IMR-90 (cell line): ENCODE data around the gene MLH3. TPM values are rescaled to one million over a fixed set of nuclear protein-coding genes. Genes with fewer than 3 reads are reported as not detected.

Experiments used
- ATAC-seq: fragments of 200-7000 bp; cut with Tn5 transposase; 2 replicates; pipeline ENCODE4 v1.9.1; 2020; ENCODE audit warnings: low read depth, mild to moderate bottlenecking, moderate library complexity
- BruUV-seq: library from RNA; stranded (reverse); fragments of 400-500 nt; replicated peaks from 2 replicates; lab custom pipeline; 2021; lab: Mats Ljungman, UMichigan
- CTCF ChIA-PET: fragments of 300-600 bp; formaldehyde crosslinking; extraction: SDS; loops from one replicate; lab custom pipeline; 2021; ENCODE audit warnings: antibody characterized with exemption; lab: Yijun Ruan, JAX
- POLR2A ChIA-PET: fragments of 300-600 bp; sonication (Branson Sonifier 250); formaldehyde crosslinking; loops from one replicate; lab custom pipeline; 2022; ENCODE audit warnings: antibody characterized with exemption; ENCODE audit not compliant: unreplicated experiment; lab: Charles Lee
- DNase-seq: peaks from one replicate; pipeline ENCODE4 v3.0.0; 2013
- H2AFZ ChIP-seq: replicated peaks from 2 replicates; pipeline ENCODE3; 2013; ENCODE audit warnings: low read length, mild to moderate bottlenecking; ENCODE audit not compliant: poor library complexity
- H2AK5ac ChIP-seq: 2 replicates; pipeline ENCODE4 v1.6.1; 2013; ENCODE audit warnings: low read depth, low read length, inconsistent platforms
- H2AK9ac ChIP-seq: replicated peaks from 2 replicates; pipeline ENCODE3; 2013; ENCODE audit warnings: mild to moderate bottlenecking, low read depth, low read length, moderate library complexity; ENCODE audit not compliant: poor library complexity
- H2BK120ac ChIP-seq: 2 replicates; pipeline ENCODE4 v1.6.1; 2013; ENCODE audit warnings: low read depth, low read length, inconsistent platforms
- H2BK15ac ChIP-seq: 3 replicates; pipeline ENCODE4 v1.6.1; 2013; ENCODE audit warnings: low read depth, low read length, inconsistent platforms
- H2BK20ac ChIP-seq: 2 replicates; pipeline ENCODE4 v1.6.1; 2013; ENCODE audit warnings: low read depth, mild to moderate bottlenecking, inconsistent platforms, low read length, moderate library complexity
- H2BK5ac ChIP-seq: 2 replicates; pipeline ENCODE4 v1.6.1; 2013; ENCODE audit warnings: mild to moderate bottlenecking, low read depth, low read length, inconsistent platforms; ENCODE audit not compliant: poor library complexity, severe bottlenecking
- H3K14ac ChIP-seq: replicated peaks from 2 replicates; pipeline ENCODE4 v1.6.1; 2013; ENCODE audit warnings: low read depth, low read length, inconsistent platforms
- H3K18ac ChIP-seq: 2 replicates; pipeline ENCODE4 v1.6.1; 2013; ENCODE audit warnings: low read depth, low read length, control low read depth
- H3K23ac ChIP-seq: 2 replicates; pipeline ENCODE4 v1.6.1; 2013; ENCODE audit warnings: low read depth, low read length, inconsistent platforms
- H3K27ac ChIP-seq: 2 replicates; pipeline ENCODE4 v1.5.1; 2013; ENCODE audit warnings: mild to moderate bottlenecking, control low read depth, low read length; ENCODE audit not compliant: insufficient read depth
- H3K27me3 ChIP-seq: 2 replicates; pipeline ENCODE4 v1.6.1; 2013; ENCODE audit warnings: low read length; ENCODE audit not compliant: control insufficient read depth, insufficient read depth
- H3K36me3 ChIP-seq: 2 replicates; pipeline ENCODE4 v1.6.1; 2013; ENCODE audit warnings: low read length, mixed read lengths; ENCODE audit not compliant: control insufficient read depth, insufficient read depth
- H3K4ac ChIP-seq: 2 replicates; pipeline ENCODE4 v1.6.1; 2013; ENCODE audit warnings: low read depth, low read length, inconsistent platforms
- H3K4me1 ChIP-seq: 2 replicates; pipeline ENCODE4 v1.6.1; 2013; ENCODE audit warnings: low read length, mixed read lengths; ENCODE audit not compliant: control insufficient read depth, insufficient read depth
- H3K4me2 ChIP-seq: 2 replicates; pipeline ENCODE4 v1.6.1; 2013; ENCODE audit warnings: low read depth, mild to moderate bottlenecking, control low read depth, low read length, moderate library complexity
- H3K4me3 ChIP-seq: 2 replicates; pipeline ENCODE4 v1.5.1; 2013; ENCODE audit warnings: low read depth, mild to moderate bottlenecking, control low read depth, low read length, moderate library complexity; ENCODE audit not compliant: insufficient read depth
- H3K56ac ChIP-seq: 2 replicates; pipeline ENCODE4 v1.6.1; 2013; ENCODE audit warnings: low read length, inconsistent platforms; ENCODE audit not compliant: insufficient read depth; ENCODE audit errors: extremely low read depth
- H3K79me1 ChIP-seq, 2 experiments: 2 replicates each; pipeline ENCODE4 v1.6.1; 2013; ENCODE audit warnings: low read length in 2 of 2, inconsistent platforms in 1 of 2, low read depth in 1 of 2
- H3K9ac ChIP-seq: 2 replicates; pipeline ENCODE4 v1.6.1; 2013; ENCODE audit warnings: low read depth, low read length, control low read depth
- H3K9me1 ChIP-seq: 2 replicates; pipeline ENCODE4 v1.6.1; 2013; ENCODE audit warnings: low read length, inconsistent platforms; ENCODE audit not compliant: insufficient read depth
- H3K9me3 ChIP-seq: 2 replicates; pipeline ENCODE4 v1.6.1; 2013; ENCODE audit warnings: low read length; ENCODE audit not compliant: control insufficient read depth, insufficient read depth
- H4K20me1 ChIP-seq: 2 replicates; pipeline ENCODE4 v1.6.1; 2013; ENCODE audit warnings: low read length, inconsistent platforms; ENCODE audit not compliant: insufficient read depth
- H4K5ac ChIP-seq: 2 replicates; pipeline ENCODE4 v1.6.1; 2013; ENCODE audit warnings: mild to moderate bottlenecking, low read depth, low read length, control low read depth
- H4K8ac ChIP-seq, 2 experiments: 2 replicates each; pipeline ENCODE4 v1.6.1; 2013; ENCODE audit warnings: low read depth in 2 of 2, low read length in 2 of 2, control low read depth in 1 of 2, inconsistent platforms in 1 of 2
- H4K91ac ChIP-seq: 2 replicates; pipeline ENCODE4 v1.6.1; 2013; ENCODE audit warnings: low read depth, low read length, inconsistent platforms; ENCODE audit not compliant: insufficient read depth
- BHLHE40 ChIP-seq: fragments of 150-350 bp; IDR thresholded peaks from 2 replicates; pipeline ENCODE4 v1.6.1; 2016; ENCODE audit warnings: mild to moderate bottlenecking, low read depth, low read length
- CEBPB ChIP-seq: IDR thresholded peaks from 2 replicates; pipeline ENCODE4 v1.6.1; 2012; ENCODE audit warnings: low read depth, low read length, improper control_type of control experiment
- ELK1 ChIP-seq: fragments of 150-350 bp; IDR thresholded peaks from 2 replicates; pipeline ENCODE4 v1.6.1; 2016; ENCODE audit warnings: low read depth, mild to moderate bottlenecking, low read length, moderate library complexity, borderline replicate concordance
- FOS ChIP-seq: fragments of 150-350 bp; IDR thresholded peaks from 2 replicates; pipeline ENCODE4 v1.6.1; 2016; ENCODE audit warnings: low read depth, low read length
- MAFK ChIP-seq: IDR thresholded peaks from 2 replicates; pipeline ENCODE4 v1.6.1; 2012; ENCODE audit warnings: low read depth, low read length, improper control_type of control experiment
- MAZ ChIP-seq: IDR thresholded peaks from 2 replicates; pipeline ENCODE4 v1.6.1; 2012; ENCODE audit warnings: low read depth, mild to moderate bottlenecking, low read length, improper control_type of control experiment, moderate library complexity, borderline replicate concordance
- MXI1 ChIP-seq: IDR thresholded peaks from 2 replicates; pipeline ENCODE4 v1.6.1; 2012; ENCODE audit warnings: low read depth, mild to moderate bottlenecking, low read length, moderate library complexity, borderline replicate concordance
- NFE2L2 ChIP-seq: fragments of 150-350 bp; IDR thresholded peaks from 2 replicates; pipeline ENCODE4 v1.6.1; 2016; ENCODE audit warnings: low read depth, mild to moderate bottlenecking, low read length
- POLR2A ChIP-seq: IDR thresholded peaks from 2 replicates; pipeline ENCODE4 v1.6.1; 2012; ENCODE audit warnings: mild to moderate bottlenecking, low read depth, low read length
- RAD21 ChIP-seq: IDR thresholded peaks from 2 replicates; pipeline ENCODE4 v1.6.1; 2012; ENCODE audit warnings: low read length, improper control_type of control experiment
- RCOR1 ChIP-seq: IDR thresholded peaks from 2 replicates; pipeline ENCODE4 v1.6.1; 2012; ENCODE audit warnings: mild to moderate bottlenecking, low read length, improper control_type of control experiment; ENCODE audit not compliant: insufficient replicate concordance
- RFX5 ChIP-seq: IDR thresholded peaks from 2 replicates; pipeline ENCODE4 v1.8.0; 2012; ENCODE audit warnings: low read depth, mild to moderate bottlenecking, low read length, moderate library complexity
- SMC3 ChIP-seq: fragments of 150-350 bp; IDR thresholded peaks from 2 replicates; pipeline ENCODE4 v1.6.1; 2016; ENCODE audit warnings: low read depth, mild to moderate bottlenecking, antibody characterized with exemption, low read length, moderate library complexity
- WGBS, 2 experiments: methylation state at CpG; one replicate each; pipeline versions ENCODE4 v1.1.5 to v1.1.7; 2013; ENCODE audit warnings: missing lambda C conversion rate in 2 of 2; ENCODE audit not compliant: insufficient read length in 1 of 2; ENCODE audit errors: extremely low coverage in 2 of 2; 5-methylcytosine and 5-hydroxymethylcytosine counted together
- dilution Hi-C: fragments of 300-500 bp; cut with HindIII; formaldehyde crosslinking; loops from one replicate; pipeline ENCODE4 v1.14.3; 2018; ENCODE audit warnings: low sequenced_read_pairs; ENCODE audit not compliant: unreplicated experiment
- in situ Hi-C: fragments of 300-500 bp; cut with MboI; formaldehyde crosslinking; loops from 3 replicates; pipeline ENCODE4 v1.14.3; 2019; ENCODE audit warnings: low sequenced_read_pairs, inconsistent platforms, mixed read lengths
- intact Hi-C: fragments of 100-400 bp; cut with micrococcal nuclease; formaldehyde crosslinking; loops from 2 replicates; pipeline ENCODE4 v1.10.0; 2022
- polyA plus RNA-seq, 3 experiments: library from polyadenylated mRNA; depleted of rRNA; stranded (reverse); fragments of >200 nt; gene quantifications; 2 replicates each; pipeline ENCODE4 v1.2.3, GENCODE V29; 2012; ENCODE audit warnings: low replicate concordance in 1 of 3
- total RNA-seq: library from RNA; depleted of rRNA; stranded (reverse); fragments of >200 nt; gene quantifications from 2 replicates; pipeline ENCODE4 v1.2.3, GENCODE V29; 2012
- TF ChIP-seq, protein P1 (sequence below): conservative IDR thresholded peaks from 2 replicates; pipeline ENCODE4 v1.5.1; 2012; ENCODE audit warnings: mild to moderate bottlenecking, low read depth, low read length, improper control_type of control experiment
- TF ChIP-seq, protein P2 (sequence below): fragments of 150-350 bp; IDR thresholded peaks from 2 replicates; pipeline ENCODE4 v1.6.1; 2017; ENCODE audit warnings: mild to moderate bottlenecking, antibody characterized with exemption, low read length, low read depth

MLH3 gene
- total and polyA plus RNA-seq, 2 of the 4 experiments (the other 2 are of a cell fraction): 5.6 to 14.7 TPM

GRCh38 chr14:74982661-74983060, 68.6 kb downstream of the MLH3 start:
- ATAC-seq (no peak), DNase-seq (no peak)
- intact Hi-C loops (no loop called here), dilution Hi-C loops (no loop called here), in situ Hi-C loops (no loop called here)
- no peak overlapping the region for H3K18ac ChIP-seq
- H3K56ac ChIP-seq: no peak overlapping the region
- WGBS, 2 experiments: 100% methylated on average over 1 of the region's 4 CpGs; no CpG with 5 or more reads in 1 of the 2 experiments
- TF ChIP-seq MAZ (no peak), RCOR1 (no peak), BHLHE40 (no peak), RFX5 (no peak), POLR2A (no peak), FOS (no peak), MXI1 (no peak), ELK1 (no peak), NFE2L2 (no peak), SMC3 (no peak), RAD21 (no peak), MAFK (no peak), CEBPB (no peak)
- TF ChIP-seq, protein P1, sequence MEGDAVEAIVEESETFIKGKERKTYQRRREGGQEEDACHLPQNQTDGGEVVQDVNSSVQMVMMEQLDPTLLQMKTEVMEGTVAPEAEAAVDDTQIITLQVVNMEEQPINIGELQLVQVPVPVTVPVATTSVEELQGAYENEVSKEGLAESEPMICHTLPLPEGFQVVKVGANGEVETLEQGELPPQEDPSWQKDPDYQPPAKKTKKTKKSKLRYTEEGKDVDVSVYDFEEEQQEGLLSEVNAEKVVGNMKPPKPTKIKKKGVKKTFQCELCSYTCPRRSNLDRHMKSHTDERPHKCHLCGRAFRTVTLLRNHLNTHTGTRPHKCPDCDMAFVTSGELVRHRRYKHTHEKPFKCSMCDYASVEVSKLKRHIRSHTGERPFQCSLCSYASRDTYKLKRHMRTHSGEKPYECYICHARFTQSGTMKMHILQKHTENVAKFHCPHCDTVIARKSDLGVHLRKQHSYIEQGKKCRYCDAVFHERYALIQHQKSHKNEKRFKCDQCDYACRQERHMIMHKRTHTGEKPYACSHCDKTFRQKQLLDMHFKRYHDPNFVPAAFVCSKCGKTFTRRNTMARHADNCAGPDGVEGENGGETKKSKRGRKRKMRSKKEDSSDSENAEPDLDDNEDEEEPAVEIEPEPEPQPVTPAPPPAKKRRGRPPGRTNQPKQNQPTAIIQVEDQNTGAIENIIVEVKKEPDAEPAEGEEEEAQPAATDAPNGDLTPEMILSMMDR: no peak
- TF ChIP-seq, protein P2, sequence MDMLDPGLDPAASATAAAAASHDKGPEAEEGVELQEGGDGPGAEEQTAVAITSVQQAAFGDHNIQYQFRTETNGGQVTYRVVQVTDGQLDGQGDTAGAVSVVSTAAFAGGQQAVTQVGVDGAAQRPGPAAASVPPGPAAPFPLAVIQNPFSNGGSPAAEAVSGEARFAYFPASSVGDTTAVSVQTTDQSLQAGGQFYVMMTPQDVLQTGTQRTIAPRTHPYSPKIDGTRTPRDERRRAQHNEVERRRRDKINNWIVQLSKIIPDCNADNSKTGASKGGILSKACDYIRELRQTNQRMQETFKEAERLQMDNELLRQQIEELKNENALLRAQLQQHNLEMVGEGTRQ: no peak
- no peak overlapping the region for H2AK9ac ChIP-seq
- no peak overlapping the region for H3K4me2 ChIP-seq
- no peak overlapping the region for H2BK120ac ChIP-seq
- no peak overlapping the region for H2AFZ ChIP-seq
- H3K27ac ChIP-seq: no peak overlapping the region
- H4K20me1 ChIP-seq: no peaks in the 10 kb centered on the region
- no peak overlapping the region for H3K4me3 ChIP-seq
- no peak overlapping the region for H2BK20ac ChIP-seq
- H3K9me3 ChIP-seq: no peaks in the 10 kb centered on the region
- H3K14ac ChIP-seq: no peak overlapping the region
- H2AK5ac ChIP-seq: no peak overlapping the region
- H2BK15ac ChIP-seq: no peak overlapping the region
- POLR2A ChIA-PET: no interaction called here
- H4K5ac ChIP-seq: no peak overlapping the region
- no peak overlapping the region for H3K4ac ChIP-seq
- no TSS peak for BruUV-seq
- no peak overlapping the region for H2BK5ac ChIP-seq
- no peaks in the 10 kb centered on the region for H3K36me3 ChIP-seq
- H4K91ac ChIP-seq: no peak overlapping the region
- H3K4me1 ChIP-seq: peaks cover 15% of the 10 kb centered on the region
- H3K9ac ChIP-seq: no peak overlapping the region
- H4K8ac ChIP-seq: no peak overlapping the region
- no peaks in the 10 kb centered on the region for H3K79me1 ChIP-seq
- no peaks in the 10 kb centered on the region for H3K27me3 ChIP-seq
- CTCF ChIA-PET: no interaction called here
- no peak overlapping the region for H3K23ac ChIP-seq
- peaks cover 6% of the 10 kb centered on the region; the same call in 1 of the 2 replicates for H3K9me1 ChIP-seq
